DMS114 treated with DMSO at 0.1 percent for 48 hours (cell line): ENCODE data around the gene SNW1.
A peak's percentile ranks its signal among the peaks of the same experiment; 100 is the strongest.
"Not testable (repeated sequence)": the region's sequence is repeated elsewhere in the genome, so short reads cannot be mapped to it uniquely, and the experiment has no call there.

Experiments
- DNase-seq: peaks from one replicate; lab custom pipeline; 2025; ENCODE audit not compliant: unreplicated experiment; lab: John Stamatoyannopoulos, UW

Gene SNW1

DNA sequence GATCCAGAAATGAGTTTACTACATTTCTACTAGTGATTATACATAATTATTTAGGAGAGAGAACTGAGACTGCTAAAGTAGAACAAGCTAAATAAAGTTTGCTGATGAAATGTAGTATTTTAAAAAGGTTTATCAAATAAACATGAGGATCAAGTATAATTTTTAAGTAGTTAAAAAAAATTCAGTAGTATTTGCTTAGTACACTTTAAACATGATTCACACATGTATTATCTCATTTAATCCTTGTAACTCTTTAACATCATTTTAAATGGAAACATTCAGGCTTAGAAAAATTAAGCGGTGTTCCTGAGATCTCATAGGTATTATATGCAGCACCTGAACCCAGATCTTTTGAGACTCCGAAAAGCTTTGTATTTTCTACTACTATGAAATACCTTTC, 8.7 kb downstream of the SNW1 start:
- DNase-seq, result no peak

- DNase-seq, result not testable (repeated sequence)
These were observed 13.5 kb downstream of the SNW1 start for GRCh38 chr14:77747425-77747824.

GRCh38 chr14:77746064-77746702, 14.8 kb downstream of the SNW1 start:
- DNase-seq, result no peak

DNA sequence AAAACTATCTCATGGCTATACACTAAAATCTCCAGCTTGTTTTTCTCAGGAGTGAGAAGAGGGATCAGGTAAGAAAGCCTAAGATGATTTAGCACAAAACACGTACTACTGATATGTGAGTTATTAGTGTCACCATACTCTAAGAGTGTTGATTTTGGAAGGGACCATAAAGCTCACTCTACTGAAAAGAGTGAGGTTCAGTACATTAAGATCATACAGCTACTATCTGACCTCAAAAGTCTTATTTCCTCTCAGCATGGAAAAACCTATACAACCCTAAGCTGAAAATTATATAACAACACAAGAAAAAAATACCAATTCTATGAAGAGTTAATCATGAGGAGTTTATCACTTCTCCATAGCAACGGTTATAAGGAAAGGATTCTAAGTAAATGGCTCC, 19.5 kb downstream of the SNW1 start:
- no peak for DNase-seq

DNA sequence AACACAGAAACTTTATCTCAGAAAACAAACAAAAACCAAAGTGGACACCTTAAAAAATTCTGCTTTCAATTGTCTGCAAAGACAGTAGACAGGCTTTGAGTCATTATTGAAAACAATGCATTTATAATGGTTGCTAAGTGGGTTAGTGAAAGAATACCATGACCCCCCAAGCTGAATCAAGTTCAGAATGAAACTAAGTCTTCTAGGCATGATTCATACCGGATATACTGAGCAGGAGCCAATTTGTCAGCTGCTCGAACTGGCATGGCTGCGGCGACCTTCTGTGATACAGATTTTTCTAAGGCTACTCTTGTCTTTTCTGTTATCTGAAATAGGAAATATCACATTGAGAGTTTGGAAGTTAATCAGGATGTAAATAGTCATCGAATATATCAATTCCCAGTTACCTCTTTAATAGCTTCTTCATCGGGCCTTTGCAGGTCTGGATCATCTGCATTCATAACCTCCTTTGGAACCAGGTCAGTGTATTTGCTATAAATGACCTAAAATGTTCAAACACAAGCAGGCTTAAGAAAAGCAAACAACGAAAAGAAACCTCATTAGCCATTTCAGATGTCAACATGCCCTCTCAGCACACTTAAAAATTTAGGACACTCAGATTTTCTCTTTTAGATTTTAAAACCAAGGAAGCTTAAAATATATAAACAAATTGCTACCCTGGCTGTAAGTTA, 22.3 kb downstream of the SNW1 start:
- no peak for DNase-seq

- DNase-seq, result no peak
These were observed 29.9 kb downstream of the SNW1 start for GRCh38 chr14:77730976-77731497.

DNA sequence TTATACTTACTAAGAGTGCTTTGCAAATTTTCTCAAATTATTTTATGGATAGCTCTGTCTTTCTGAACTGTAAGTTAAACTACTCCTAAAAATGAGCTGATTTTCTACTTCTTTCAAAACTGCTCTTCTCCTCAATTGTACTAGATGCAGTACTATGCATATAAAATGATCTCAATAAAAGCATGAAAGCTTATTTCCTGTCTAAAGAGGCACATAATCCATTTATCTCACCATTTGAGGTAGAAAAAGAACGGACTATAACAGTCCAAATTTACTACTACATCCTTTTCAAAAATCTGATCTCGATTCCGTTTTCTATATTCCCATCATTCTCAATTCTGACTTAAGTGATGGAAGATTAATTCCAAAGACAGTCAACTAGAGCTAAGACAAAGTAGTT, 38.7 kb downstream of the SNW1 start:
- no peak for DNase-seq

GRCh38 chr14:77721437-77721836, 39.5 kb downstream of the SNW1 start:
- no peak for DNase-seq

DNA sequence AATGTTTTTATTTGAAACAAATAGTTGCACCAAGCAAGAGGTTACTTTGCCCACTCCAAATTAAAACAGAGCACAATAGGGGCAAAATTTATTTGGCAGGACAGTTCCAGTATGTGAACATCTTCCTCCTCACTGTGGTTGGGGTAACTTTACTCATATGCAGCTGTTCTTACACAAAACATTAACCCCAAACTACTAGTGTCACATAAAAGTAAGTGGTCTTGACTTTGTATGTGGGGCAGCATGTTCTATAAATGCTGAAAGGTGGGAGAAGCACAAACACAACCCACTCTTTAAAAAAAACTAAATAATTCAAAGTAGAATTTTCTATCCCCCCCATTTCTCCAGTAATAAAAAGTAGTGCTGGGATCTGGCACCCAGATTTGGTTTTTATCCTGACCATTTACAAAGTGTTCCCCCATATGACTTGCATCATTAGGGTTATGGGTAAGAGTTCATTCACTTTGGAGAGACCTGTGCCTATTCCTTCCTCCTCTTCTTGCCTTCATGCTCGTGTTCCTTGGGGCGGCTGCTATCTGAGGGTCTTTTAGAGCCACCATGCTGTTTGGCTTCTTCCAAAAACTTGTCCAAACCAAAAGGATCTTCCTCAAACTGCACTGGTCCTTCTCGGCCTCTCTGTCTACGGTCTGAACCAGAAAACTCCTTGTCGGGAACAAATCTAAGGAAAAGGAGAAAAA, 43.2 kb downstream of the SNW1 start:
- DNase-seq, result no peak

GRCh38 chr14:77714926-77715325, 46.0 kb downstream of the SNW1 start:
- DNase-seq, result no peak

DNA sequence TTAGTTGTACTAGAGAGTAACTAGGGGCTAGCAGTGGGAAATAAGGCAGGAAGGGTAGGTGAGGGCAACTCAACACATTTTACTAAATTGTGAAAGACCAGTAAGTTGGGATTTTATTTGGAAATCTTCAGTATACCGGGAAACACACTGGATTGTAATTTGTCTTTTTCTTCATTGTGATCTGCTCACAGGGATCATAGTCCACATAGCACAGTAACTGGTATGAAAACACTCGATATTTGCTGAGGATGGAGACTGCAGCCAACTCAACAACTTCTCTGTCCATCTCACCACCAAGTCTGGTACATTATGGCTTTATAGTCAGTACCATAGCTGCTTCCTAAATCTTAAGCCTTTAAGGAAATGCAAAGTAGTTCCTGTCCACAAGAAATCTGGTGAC, 50.6 kb downstream of the SNW1 start:
- no peak for DNase-seq

- no peak for DNase-seq
These were observed 51.5 kb downstream of the SNW1 start for GRCh38 chr14:77709412-77709811.

DNA sequence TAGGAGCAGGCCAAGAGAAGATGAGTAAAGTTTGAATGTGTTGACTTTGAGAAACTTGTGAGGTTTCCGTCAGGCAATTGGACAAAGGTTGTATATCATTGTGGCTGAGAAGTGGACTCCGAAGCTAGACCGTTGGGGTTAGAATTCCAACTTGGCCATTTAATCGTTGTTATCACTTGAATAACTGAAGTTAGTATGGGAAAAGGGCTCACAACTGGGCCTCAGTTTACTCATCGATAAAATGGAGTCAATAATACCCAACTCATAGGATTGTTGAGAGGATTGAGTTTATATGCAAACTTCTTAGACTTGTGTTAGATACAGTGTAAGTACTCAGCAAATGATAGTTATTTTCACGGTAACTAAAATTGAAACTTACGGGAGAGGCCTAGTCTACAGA, 52.2 kb downstream of the SNW1 start:
- no peak for DNase-seq

GRCh38 chr14:77707724-77708408, 53.1 kb downstream of the SNW1 start, which contains the start of the genes ALKBH1 and SLIRP:
Gene ALKBH1, minus strand, starts transcription at chr14:77708023. Its CDS starts 19 bp downstream, at chr14:77708004.
Gene SLIRP, plus strand, starts transcription at chr14:77708103. Its CDS starts 9 bp downstream, at chr14:77708112.
- peak; percentile 80 for DNase-seq

DNA sequence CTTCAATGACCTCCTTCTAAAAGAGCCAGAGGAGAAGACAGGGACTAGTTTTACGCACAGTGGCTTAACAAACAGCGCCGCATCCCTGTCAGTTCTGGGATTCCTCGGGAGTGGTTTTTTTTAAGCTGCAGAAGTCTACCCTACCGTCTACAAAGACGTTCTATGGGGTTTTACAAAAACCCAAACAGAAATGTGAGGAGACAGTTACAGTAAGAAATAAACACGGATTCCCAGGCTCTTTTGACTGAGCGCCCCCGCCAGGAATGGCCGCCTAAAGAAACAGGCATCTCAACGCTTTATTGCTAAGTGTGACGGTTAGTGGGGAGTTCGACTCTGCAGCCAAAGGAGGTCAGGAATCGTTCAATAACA, 53.6 kb downstream of the SNW1 start:
- peak; percentile 17 for DNase-seq

GRCh38 chr14:77691259-77691658, 69.7 kb downstream of the SNW1 start:
- no peak for DNase-seq

- no peak for DNase-seq
These were observed 78.8 kb downstream of the SNW1 start for GRCh38 chr14:77682158-77682553.

DNA sequence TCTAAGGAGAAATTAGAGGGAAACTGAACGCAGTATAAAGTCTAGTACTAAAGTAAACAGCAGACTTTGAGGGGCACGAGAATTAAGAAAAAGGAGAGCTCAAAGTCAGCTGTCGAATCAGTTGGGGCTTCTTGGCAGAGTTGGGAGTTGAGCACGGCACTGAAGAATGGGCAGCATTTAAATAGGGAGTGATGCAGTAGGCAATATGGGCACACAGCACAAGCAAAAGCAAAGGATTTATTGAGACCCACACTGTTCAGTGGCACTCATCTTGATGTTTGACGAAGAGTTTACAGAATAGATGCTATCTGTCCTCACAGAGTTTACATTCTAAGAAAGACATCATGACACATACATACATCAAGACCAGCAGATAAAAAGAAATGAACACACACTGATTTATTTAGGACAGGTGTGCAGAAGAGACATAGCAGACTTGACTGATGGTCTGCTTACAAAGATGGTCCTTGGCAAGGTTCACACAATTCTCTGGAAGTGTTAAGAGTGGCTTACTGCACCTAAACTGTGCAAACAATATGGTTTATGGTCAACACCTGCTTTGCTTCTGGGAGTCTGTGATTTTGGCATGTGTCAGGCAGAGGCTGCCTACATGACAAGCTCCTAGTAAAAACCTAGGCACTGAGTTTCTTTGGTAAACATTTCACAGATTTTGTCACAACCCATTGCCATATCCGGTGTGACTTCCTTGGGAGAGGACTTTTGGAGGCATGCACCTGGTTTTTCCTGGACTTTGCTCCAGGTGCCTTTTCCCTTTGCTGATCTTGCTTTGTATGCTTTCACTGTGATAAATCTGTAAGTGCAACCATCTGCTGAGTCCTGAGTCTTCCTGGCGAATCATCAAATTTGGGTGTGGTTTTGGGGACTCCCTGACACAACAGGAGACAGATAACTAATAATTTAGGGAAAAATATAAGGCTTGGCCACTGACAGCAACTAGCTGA, 79.5 kb downstream of the SNW1 start:
- DNase-seq, result no peak

DNA sequence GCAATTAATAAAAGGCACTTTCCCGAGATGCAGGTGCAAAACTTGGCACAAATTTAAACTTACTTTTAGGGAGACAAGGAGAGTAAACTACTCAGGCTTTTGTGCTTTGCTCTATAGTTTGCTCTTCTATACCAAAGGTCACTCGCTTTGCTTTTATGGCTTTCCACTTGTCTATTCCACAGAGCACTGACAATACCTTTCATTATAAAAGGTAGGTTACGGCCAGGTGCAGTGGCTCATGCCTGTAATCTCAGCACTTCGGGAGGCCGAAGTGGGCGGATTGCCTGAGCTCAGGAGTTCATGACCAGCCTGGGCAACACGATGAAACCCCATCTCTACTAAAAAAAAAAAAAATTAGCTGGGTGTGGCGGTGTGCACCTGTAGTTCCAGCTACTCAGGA, 86.0 kb downstream of the SNW1 start:
- no peak for DNase-seq

- no peak for DNase-seq
These were observed 87.8 kb downstream of the SNW1 start for GRCh38 chr14:77673193-77673592.
